ENCODE results near the gene FAM168A. TPM values are rescaled to one million over a fixed set of nuclear protein-coding genes. Genes with fewer than 3 reads are reported as not detected.

The FAM168A gene
- total RNA-seq, 1 experiment from 2014 or later = 30.4 TPM

DNA sequence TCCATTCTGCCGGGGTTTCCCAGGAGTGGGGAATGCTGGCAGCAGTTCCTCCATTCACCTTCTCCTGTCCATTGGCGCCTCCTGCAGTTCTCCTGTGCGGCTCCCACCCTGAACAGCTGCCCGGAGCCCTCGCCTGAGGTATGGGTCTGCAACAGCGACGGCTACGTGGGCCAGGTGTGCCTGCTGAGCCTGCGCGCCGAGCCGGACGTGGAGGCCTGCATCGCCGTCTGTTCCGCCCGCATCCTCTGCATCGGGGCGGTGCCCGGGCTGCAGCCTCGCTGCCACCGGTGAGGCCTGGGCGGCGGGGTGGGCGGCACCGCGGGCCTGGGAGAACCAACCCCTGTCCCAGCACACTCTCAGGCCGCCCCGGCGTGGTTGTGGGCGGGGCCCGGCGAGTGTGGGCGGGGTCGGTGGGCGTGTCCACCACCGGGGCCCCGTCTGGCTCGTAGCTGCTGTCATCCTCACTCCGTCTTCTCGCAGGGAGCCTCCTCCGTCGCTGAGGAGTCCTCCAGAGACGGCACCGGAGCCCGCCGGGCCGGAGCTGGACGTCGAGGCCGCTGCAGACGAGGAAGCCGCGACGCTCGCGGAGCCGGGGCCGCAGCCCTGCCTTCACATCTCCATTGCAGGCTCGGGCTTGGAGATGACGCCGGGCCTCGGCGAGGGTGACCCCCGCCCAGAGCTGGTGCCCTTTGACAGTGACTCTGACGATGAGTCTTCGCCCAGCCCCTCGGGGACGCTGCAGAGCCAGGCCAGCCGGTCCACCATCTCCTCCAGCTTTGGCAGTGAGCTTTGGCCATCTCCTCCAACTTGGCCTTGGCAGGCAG, 235.7 kb downstream of the FAM168A start:
- Mint-ChIP-seq H3K4me3 (ENCODE audit: low read depth, unreplicated experiment) (no peak overlapping the region), H3K4me1 (ENCODE audit: low read depth, unreplicated experiment) (no peaks in the 10 kb centered on the region), H3K27ac (ENCODE audit: unreplicated experiment) (peak overlapping the region; percentile 66), H3K27me3 (ENCODE audit: unreplicated experiment) (no peaks in the 10 kb centered on the region), H3K36me3 (ENCODE audit: insufficient read depth, unreplicated experiment) (peaks cover 18% of the 10 kb centered on the region), H3K9me3 (ENCODE audit: low read depth, unreplicated experiment) (no peaks in the 10 kb centered on the region)
- CTCF ChIA-PET = no interaction called here
- TF ChIP-seq, protein P1, sequence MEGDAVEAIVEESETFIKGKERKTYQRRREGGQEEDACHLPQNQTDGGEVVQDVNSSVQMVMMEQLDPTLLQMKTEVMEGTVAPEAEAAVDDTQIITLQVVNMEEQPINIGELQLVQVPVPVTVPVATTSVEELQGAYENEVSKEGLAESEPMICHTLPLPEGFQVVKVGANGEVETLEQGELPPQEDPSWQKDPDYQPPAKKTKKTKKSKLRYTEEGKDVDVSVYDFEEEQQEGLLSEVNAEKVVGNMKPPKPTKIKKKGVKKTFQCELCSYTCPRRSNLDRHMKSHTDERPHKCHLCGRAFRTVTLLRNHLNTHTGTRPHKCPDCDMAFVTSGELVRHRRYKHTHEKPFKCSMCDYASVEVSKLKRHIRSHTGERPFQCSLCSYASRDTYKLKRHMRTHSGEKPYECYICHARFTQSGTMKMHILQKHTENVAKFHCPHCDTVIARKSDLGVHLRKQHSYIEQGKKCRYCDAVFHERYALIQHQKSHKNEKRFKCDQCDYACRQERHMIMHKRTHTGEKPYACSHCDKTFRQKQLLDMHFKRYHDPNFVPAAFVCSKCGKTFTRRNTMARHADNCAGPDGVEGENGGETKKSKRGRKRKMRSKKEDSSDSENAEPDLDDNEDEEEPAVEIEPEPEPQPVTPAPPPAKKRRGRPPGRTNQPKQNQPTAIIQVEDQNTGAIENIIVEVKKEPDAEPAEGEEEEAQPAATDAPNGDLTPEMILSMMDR (IDR thresholded peaks at IDR 0.05; ENCODE audit: unreplicated experiment) = no peak
- BruUV-seq (replicated peaks) = no TSS peak
- intact Hi-C loops (cut with micrococcal nuclease; ENCODE audit: unreplicated experiment) = no loop called here
- no peak for DNase-seq

DNA sequence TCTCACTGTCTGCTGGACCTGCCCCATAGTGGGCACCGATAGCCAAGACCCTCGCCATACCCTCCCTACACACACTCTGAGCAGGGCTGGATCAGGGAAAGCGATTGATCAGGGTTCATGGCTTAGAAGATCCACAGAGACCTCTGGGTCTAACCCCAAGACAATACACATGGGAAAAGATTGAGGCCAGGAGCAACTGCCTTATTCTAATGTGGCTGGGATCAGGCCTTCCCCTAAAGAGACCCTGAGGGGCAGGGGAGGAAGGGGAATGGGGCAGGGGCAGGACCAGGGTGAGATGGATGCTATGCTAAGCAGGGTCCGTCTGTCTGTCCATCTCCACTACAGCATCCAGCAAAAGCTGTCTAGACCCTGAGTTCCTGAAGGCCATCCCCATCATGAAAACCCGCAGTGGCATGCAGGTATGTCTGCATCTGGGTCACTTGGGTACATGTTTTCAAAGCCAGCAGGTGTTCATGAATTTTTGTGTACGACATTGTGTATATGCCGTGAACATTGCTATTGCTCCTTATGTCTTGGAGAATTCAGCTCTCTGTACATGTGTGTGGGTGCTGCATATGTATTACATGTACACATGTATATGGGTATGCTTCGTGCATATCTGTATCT, 237.1 kb downstream of the FAM168A start:
- no peak overlapping the region for H3K27ac Mint-ChIP-seq (ENCODE audit: unreplicated experiment)
- no peaks in the 10 kb centered on the region for H3K4me1 Mint-ChIP-seq (ENCODE audit: low read depth, unreplicated experiment)
- peaks cover 12% of the 10 kb centered on the region for H3K36me3 Mint-ChIP-seq (ENCODE audit: insufficient read depth, unreplicated experiment)
- H3K9me3 Mint-ChIP-seq (ENCODE audit: low read depth, unreplicated experiment) = no peaks in the 10 kb centered on the region
- no peaks in the 10 kb centered on the region for H3K27me3 Mint-ChIP-seq (ENCODE audit: unreplicated experiment)
- intact Hi-C loops (cut with micrococcal nuclease; ENCODE audit: unreplicated experiment) = no loop called here
- DNase-seq = no peak
- TF ChIP-seq, protein P1 (IDR thresholded peaks at IDR 0.05; ENCODE audit: unreplicated experiment) = no peak
- H3K4me3 Mint-ChIP-seq (ENCODE audit: low read depth, unreplicated experiment) = no peak overlapping the region
- no TSS peak for BruUV-seq (replicated peaks)
- CTCF ChIA-PET = interaction anchor here (0.7 to 2.2 kb wide), 5 partner anchors 10 to 54 kb away, joined by 5 to 14 read pairs (median 8); partner anchors contain the start of gene ARHGEF17

DNA sequence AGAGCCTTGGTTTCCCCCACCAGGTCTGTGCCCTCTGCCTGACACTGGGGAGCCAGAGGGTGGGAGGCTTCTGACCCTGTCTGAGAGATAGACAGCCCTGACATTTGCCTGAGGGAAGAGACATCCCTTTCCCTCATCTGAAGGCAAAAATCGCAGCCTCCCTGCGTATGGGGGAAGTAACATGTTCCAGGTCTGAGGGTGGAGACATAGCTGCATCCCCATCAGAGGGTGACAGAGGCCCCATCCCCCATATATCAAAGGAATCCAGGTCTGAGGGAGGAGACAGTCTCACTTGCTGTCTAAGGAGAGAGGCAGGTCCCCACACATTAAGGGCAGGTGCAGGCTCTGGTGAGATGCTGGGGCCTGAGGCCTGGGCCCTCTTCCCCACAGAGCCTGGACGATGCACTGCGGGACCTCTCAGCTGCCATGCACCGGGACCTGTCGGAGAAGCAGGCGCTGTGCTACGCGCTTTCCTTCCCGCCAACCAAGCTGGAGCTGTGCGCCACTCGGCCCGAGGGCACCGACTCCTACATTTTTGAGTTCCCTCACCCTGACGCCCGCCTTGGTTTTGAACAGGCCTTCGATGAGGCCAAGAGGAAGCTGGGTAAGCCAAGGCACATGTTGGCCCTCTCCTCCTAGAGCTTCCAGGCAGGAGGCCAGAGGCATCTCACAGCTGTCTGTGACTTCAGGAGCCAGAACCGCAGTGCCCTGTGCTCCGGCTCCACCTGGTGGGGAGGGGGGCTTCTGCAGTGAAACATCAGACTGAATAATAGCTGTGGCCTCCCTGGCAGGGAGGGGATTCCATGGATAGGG, 237.8 kb downstream of the FAM168A start:
- peak; percentile 54 for DNase-seq
- no peak overlapping the region for H3K4me3 Mint-ChIP-seq (ENCODE audit: low read depth, unreplicated experiment)
- intact Hi-C loops (cut with micrococcal nuclease; ENCODE audit: unreplicated experiment) = no loop called here

GRCh38 chr11:73359341-73359740, 238.6 kb downstream of the FAM168A start:
- no peaks in the 10 kb centered on the region for H3K4me1 Mint-ChIP-seq (ENCODE audit: low read depth, unreplicated experiment)
- no peaks in the 10 kb centered on the region for H3K27me3 Mint-ChIP-seq (ENCODE audit: unreplicated experiment)
- CTCF ChIA-PET = interaction anchor here (1.6 to 2.2 kb wide), 2 partner anchors 8 to 52 kb away, joined by 9 to 14 read pairs; partner anchors contain the start of gene ARHGEF17
- no peaks in the 10 kb centered on the region for H3K9me3 Mint-ChIP-seq (ENCODE audit: low read depth, unreplicated experiment)
- DNase-seq = no peak
- no peak overlapping the region for H3K4me3 Mint-ChIP-seq (ENCODE audit: low read depth, unreplicated experiment)
- BruUV-seq (replicated peaks) = no TSS peak
- intact Hi-C loops (cut with micrococcal nuclease; ENCODE audit: unreplicated experiment) = no loop called here
- H3K36me3 Mint-ChIP-seq (ENCODE audit: insufficient read depth, unreplicated experiment) = peaks cover 10% of the 10 kb centered on the region
- no peak overlapping the region for H3K27ac Mint-ChIP-seq (ENCODE audit: unreplicated experiment)
- TF ChIP-seq, protein P1 (IDR thresholded peaks at IDR 0.05; ENCODE audit: unreplicated experiment) = no peak

More for the DNA sequence above, 237.8 kb downstream of the FAM168A start:
- CTCF ChIA-PET = interaction anchor here (0.7 to 2.2 kb wide), 5 partner anchors 9 to 53 kb away, joined by 5 to 14 read pairs (median 8); partner anchors contain the start of gene ARHGEF17
- Mint-ChIP-seq H3K4me1 (ENCODE audit: low read depth, unreplicated experiment) (no peaks in the 10 kb centered on the region), H3K36me3 (ENCODE audit: insufficient read depth, unreplicated experiment) (peaks cover 10% of the 10 kb centered on the region), H3K27me3 (ENCODE audit: unreplicated experiment) (no peaks in the 10 kb centered on the region), H3K9me3 (ENCODE audit: low read depth, unreplicated experiment) (no peaks in the 10 kb centered on the region), H3K27ac (ENCODE audit: unreplicated experiment) (no peak overlapping the region)
- TF ChIP-seq, protein P1 (IDR thresholded peaks at IDR 0.05; ENCODE audit: unreplicated experiment) = peak; percentile 69
- BruUV-seq (replicated peaks) = no TSS peak

Measured in Calu3 (cell line).